Purkinje cell (primary cell): ENCODE results near the gene HDGF. TPM values are rescaled to one million over a fixed set of nuclear protein-coding genes. Genes with fewer than 3 reads are reported as not detected.

Experiments used
- polyA plus RNA-seq: library from polyadenylated mRNA; unstranded; fragments of >200 nt; fragmentation: Nextera tagmentation; gene quantifications from 2 replicates; pipeline ENCODE4 v1.2.1, GENCODE V29; 2014

Gene HDGF
- 21.2 and 24.3 TPM in 2 replicates for polyA plus RNA-seq

GRCh38 chr1:156751451-156751756, at the start of gene HDGF:
HDGF (minus strand) TSS chr1:156751675; CDS start chr1:156751429, 246 bp downstream.

DNA sequence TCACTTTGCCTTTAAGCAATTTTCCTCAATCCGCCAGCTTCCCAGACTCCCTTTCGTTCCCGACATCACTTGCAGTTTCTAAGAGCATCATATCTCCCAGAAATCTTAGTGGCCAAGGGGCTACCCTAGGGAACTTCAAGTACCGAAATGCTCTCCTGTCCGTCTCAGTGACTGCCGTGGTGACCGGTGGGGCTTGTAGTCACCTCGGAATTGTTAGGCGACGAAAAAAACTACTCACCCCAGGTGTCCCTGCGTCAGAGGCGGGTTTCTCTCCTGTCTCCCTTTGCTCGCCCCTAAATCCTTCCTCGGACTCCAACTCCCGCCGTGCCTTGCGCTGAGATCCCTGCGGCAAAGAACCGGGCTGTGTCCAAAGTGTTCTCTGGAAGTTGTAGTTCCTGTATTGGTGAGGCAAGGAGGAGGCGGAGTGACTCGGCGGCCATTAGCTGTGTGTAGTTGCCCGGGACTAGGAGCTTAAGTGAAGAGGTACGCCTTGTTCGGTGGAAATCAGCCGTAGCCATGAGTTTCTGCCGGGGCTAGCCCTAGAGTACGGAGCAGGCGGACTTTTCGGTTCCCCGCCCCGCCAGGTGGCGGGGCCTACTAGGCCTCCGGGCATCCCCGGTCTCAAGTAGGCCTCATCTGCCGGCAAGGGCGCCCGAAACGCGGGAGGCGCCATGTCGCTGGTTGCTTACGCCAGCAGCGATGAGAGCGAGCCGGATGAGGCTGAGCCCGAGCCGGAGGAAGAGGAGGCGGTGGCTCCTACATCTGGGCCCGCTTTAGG, 15.8 kb upstream of the HDGF start, which contains the start of gene PRCC:
Gene PRCC (plus strand): TSS at position 435 of the 778 bp plus-strand sequence. CDS start 237 bp downstream, at position 672.

DNA sequence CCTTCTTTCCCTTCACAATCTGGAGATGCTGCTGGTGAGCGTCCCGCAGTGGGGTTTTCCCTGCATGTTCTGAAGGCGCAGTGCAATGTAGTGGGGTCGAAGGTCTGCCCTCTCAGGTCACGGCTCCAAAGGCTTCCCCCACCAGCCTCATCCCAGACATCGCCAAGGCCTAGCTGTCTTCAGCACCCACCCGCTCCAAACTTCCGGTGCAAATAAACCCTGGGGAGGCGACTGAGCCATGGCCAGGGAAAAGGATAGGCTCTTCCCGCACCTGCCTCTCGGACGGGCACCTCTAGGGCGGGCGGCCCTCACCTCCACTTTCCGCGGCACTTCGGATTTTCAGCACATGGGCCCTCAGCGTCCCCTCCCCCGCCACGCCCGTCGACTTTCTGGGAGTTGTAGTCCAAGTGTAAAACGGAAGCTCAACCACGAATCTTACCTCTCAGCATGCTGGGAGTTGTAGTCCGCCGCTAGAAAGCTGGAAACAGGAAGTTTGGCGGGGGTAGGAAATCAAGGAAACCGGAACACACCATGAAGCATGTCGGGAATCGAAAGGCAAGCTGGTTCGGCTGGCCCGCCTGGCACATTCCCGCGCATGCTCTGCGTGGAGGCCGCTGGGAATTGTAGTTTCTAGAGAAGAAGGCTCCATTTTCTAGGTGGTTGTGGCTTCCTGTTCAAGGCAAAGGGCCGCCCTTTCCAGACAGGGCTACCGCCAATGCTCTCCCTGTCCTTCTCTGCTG, 10.6 kb downstream of the HDGF start, which contains the start of gene MRPL24:
Gene MRPL24 (minus strand): TSS at position 348 of the 740 bp plus-strand sequence. CDS start 2,384 bp downstream, outside the sequence.

GRCh38 chr1:156728599-156729462, 22.6 kb downstream of the HDGF start, which contains the start of gene ISG20L2:
ISG20L2 (minus strand) TSS chr1:156728766; CDS start chr1:156727652, 1,114 bp downstream.

DNA sequence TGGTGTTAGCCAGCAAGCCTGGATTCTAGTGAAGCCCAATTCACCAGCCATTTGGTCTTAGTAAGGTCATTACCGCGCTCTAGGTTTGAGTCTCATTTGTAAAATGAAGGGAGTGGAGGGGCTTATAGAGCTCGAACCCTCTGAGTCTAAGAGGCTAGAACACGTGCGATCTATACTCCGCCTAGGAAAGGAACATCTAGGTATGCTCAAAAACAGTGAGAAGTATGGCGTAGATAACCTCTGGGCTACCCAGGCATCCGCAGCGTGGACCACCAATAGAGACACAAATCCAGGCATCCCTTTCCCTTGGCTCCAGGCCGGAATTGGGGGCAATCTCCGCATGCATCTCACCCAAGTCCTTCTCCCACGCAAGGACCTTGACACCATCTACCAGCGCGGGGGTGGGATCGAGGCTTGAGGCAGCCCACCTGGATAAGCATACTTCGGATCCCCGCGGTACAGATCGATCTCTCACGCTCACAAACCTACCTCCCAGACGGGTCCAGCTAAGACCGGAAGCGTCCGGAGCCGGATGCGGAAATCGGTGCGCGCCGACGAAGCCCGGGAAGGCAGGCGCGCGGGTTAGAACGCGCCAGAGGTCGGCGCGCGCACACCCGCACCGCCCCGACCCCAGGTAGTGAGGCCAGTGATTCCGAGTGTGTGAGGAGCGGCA, 23.4 kb downstream of the HDGF start, which contains the start of gene METTL25B:
Gene METTL25B (plus strand): TSS at position 544 of the 673 bp plus-strand sequence. CDS start 636 bp downstream, outside the sequence.

DNA sequence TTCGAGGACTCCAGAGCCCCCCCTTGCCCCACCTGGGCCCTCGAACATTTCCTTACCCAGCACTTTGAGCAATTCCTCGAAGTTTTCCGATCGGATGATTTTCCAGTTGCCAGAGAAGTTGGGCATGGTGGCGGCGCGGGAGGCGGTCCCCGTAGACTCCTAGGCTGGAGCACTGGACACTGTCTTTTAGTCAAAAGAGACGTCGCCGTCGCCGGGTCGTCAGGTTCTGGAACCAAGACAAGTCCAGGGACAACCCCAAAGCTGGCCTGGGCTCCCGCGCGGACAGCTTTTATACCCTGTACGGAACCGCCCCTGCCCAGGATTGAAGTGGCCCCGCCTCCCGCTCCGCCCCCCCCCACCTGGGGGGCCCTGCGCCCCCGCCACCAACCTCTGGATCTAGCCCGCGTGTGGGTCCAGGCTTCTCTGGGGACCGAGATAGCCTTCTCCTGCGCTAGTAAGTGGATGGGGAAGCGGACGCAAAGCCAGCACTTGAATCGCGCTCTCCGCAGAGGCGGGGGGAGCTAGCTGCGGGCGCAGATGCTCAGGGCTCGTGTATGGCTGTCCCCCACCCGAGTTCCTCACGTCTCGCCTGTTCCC, 46.1 kb downstream of the HDGF start, which contains the start of gene CRABP2:
Gene CRABP2 (minus strand): TSS at position 263 of the 597 bp plus-strand sequence. CDS start 137 bp downstream, at position 126.

Other genes with a start within 250 kb of the HDGF start
- 0.07 and 0.09 TPM in 2 replicates for gene IQGAP3, start 179.1 kb downstream of the HDGF start, polyA plus RNA-seq
- gene TTC24, start 172.0 kb downstream of the HDGF start, polyA plus RNA-seq = not detected in 2 replicates
- 35.4 and 46.0 TPM in 2 replicates for gene NAXE, start 159.9 kb downstream of the HDGF start, polyA plus RNA-seq
- 46.2 and 58.6 TPM in 2 replicates for gene GPATCH4, start 150.2 kb downstream of the HDGF start, polyA plus RNA-seq
- not detected in 2 replicates for gene HAPLN2, start 132.3 kb downstream of the HDGF start, polyA plus RNA-seq
- 11.1 and 13.8 TPM in 2 replicates for gene BCAN, start 109.6 kb downstream of the HDGF start, polyA plus RNA-seq
- 1.4 and 2.3 TPM in 2 replicates for gene NES, start 74.3 kb downstream of the HDGF start, polyA plus RNA-seq
- gene CRABP2, start 46.1 kb downstream of the HDGF start, polyA plus RNA-seq = 0.40 TPM in 1 of 2 replicates, not detected in the other
- gene METTL25B, start 23.2 kb downstream of the HDGF start, polyA plus RNA-seq = 3.2 and 7.9 TPM in 2 replicates
- 1.8 and 2.5 TPM in 2 replicates for gene ISG20L2, start 22.9 kb downstream of the HDGF start, polyA plus RNA-seq
- gene MRPL24, start 10.6 kb downstream of the HDGF start, polyA plus RNA-seq = 33.8 and 58.2 TPM in 2 replicates
- 17.6 and 22.9 TPM in 2 replicates for gene PRCC, start 15.9 kb upstream of the HDGF start, polyA plus RNA-seq
- not detected in 2 replicates for gene SH2D2A, start 65.2 kb upstream of the HDGF start, polyA plus RNA-seq
- not detected in 2 replicates for gene INSRR, start 107.4 kb upstream of the HDGF start, polyA plus RNA-seq
- not detected in 2 replicates for gene NTRK1, start 109.2 kb upstream of the HDGF start, polyA plus RNA-seq
- gene PEAR1, start 142.0 kb upstream of the HDGF start, polyA plus RNA-seq = 0.08 TPM in 1 of 2 replicates, not detected in the other
- not detected in 2 replicates for gene LRRC71, start 169.0 kb upstream of the HDGF start, polyA plus RNA-seq